Fibroblast of villous mesenchyme (primary cell): Measurements from ENCODE around the gene DUS3L. TPM values are rescaled to one million over a fixed set of nuclear protein-coding genes. Genes with fewer than 3 reads are reported as not detected.

ENCODE experiments used
- DNase-seq: peaks from one replicate; pipeline ENCODE4 v3.0.0-alpha.2; 2010; ENCODE audit warnings: low read depth
- H3K4me3 ChIP-seq: 2 replicates; pipeline ENCODE4 v1.5.1; 2011; ENCODE audit warnings: low read depth, mild to moderate bottlenecking, low read length
- CTCF ChIP-seq: IDR thresholded peaks from 2 replicates; pipeline ENCODE4 v1.5.1; 2012; ENCODE audit warnings: low read depth, mild to moderate bottlenecking, low read length; ENCODE audit not compliant: insufficient read depth
- total RNA-seq: library from RNA; depleted of rRNA; stranded (reverse); fragments of >200 nt; gene quantifications from 2 replicates; pipeline ENCODE4 v1.2.3, GENCODE V29; 2012

DUS3L gene
- total RNA-seq: 15.8 and 19.9 TPM in 2 replicates

- DNase-seq: peak; percentile 99
- peak within 1 kb of the TSS; percentile 94 for H3K4me3 ChIP-seq
- no peak for TF ChIP-seq CTCF
Measured at GRCh38 chr19:5790559-5791520, at the start of gene DUS3L. DUS3L (minus strand) TSS chr19:5791163; CDS start chr19:5791141, 22 bp downstream.

- no peak for TF ChIP-seq CTCF
- no peak for DNase-seq
- no peak within 1 kb of the TSS for H3K4me3 ChIP-seq
Measured at GRCh38 chr19:5839065-5840017, 48.4 kb upstream of the DUS3L start, which contains the start of gene FUT6. FUT6 (minus strand) TSS chr19:5839702; CDS start chr19:5832567, 7,135 bp downstream.

GRCh38 chr19:5838353-5839064 lies 47.5 kb upstream of the DUS3L start:
- DNase-seq: no peak
- no peak for TF ChIP-seq CTCF

GRCh38 chr19:5837761-5838352 lies 46.9 kb upstream of the DUS3L start:
- H3K4me3 ChIP-seq: no peak overlapping the region
- DNase-seq: no peak
- no peak for TF ChIP-seq CTCF

More at GRCh38 chr19:5838353-5839064, 47.5 kb upstream of the DUS3L start:
- H3K4me3 ChIP-seq: no peak overlapping the region

- no peak for TF ChIP-seq CTCF
- no peak overlapping the region for H3K4me3 ChIP-seq
- DNase-seq: no peak
Measured at GRCh38 chr19:5832527-5833216, 41.7 kb upstream of the DUS3L start.
